Lower leg skin (tissue), 3 donors: ENCODE measurements around the gene RPS6KC1.

Experiments used
- POLR2A ChIP-seq, 2 donors: fragments of 450-650 bp; IDR thresholded peaks; one replicate each; pipeline ENCODE4 v1.6.1; 2016 to 2017; ENCODE audit warnings: antibody characterized with exemption in 2 of 2, mild to moderate bottlenecking in 1 of 2, moderate library complexity in 1 of 2
- TF ChIP-seq, protein P1 (sequence below), 3 donors: fragments of 450-650 bp; IDR thresholded peaks; one replicate each; pipeline ENCODE4 v1.5.1; 2016; ENCODE audit warnings: antibody characterized with exemption in 3 of 3, mild to moderate bottlenecking in 3 of 3, moderate library complexity in 2 of 3

DNA sequence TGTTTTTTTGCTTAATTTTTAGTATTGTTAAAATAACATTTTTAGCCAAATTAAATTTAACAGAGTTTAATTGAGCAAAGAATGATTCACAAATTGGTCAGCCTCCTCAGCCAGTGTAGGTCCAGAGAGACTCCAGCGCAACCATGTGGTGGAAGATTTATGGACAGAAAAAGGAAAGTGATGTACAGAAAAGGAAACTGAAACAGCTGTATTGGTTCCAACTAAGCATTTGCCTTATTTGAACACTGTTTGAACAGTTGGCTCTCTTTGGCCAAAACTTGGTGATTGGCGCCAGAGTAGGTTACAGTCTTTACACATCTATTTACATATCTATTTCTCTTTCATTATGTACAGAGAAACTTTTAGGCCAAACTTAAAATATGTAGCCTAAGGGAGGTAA, 19.4 kb downstream of the RPS6KC1 start:
- TF ChIP-seq, protein P1, sequence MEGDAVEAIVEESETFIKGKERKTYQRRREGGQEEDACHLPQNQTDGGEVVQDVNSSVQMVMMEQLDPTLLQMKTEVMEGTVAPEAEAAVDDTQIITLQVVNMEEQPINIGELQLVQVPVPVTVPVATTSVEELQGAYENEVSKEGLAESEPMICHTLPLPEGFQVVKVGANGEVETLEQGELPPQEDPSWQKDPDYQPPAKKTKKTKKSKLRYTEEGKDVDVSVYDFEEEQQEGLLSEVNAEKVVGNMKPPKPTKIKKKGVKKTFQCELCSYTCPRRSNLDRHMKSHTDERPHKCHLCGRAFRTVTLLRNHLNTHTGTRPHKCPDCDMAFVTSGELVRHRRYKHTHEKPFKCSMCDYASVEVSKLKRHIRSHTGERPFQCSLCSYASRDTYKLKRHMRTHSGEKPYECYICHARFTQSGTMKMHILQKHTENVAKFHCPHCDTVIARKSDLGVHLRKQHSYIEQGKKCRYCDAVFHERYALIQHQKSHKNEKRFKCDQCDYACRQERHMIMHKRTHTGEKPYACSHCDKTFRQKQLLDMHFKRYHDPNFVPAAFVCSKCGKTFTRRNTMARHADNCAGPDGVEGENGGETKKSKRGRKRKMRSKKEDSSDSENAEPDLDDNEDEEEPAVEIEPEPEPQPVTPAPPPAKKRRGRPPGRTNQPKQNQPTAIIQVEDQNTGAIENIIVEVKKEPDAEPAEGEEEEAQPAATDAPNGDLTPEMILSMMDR (IDR thresholded peaks at IDR 0.05) = no peak
- TF ChIP-seq POLR2A (IDR thresholded peaks at IDR 0.05) = no peak
